ENCODE data around the gene ITGAE. TPM values are rescaled to one million over a fixed set of nuclear protein-coding genes. Genes with fewer than 3 reads are reported as not detected.

ITGAE gene
- total and polyA plus RNA-seq, 8 donors: 21.0 to 46.1 (median 41.0) TPM

DNA sequence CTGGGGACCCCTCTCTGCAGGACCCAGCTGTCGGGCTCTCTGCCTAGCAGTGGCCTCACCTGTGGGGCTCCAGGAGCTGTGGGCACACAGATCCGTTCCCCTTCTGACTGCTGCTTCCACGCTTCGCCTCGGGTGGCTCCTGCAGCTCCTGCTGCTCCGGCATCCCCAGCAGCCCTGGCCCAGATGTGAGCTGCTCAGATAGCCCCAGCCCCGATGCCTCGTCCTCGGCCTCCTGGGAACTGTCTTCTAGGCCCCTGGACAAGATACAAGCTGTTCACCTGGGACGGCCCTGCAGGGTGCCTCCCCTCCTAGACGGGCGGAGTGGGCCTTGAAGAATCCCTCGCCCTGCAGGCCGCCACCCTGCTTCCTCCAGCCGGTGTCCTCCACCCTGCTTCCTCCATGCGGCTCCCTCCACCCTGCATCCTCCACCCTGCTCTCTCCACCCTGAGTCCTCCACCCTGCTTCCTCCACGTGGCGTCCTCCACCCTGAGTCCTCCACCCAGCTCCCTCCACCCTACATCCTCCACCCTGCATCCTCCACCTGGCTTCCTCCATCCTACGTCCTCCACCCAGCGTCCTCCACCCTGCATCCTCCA is 121.4 kb downstream of the ITGAE start:
- no peak overlapping the region for H3K27ac ChIP-seq
- peaks cover 0 to 64% of the 10 kb centered on the region in 2 donors for H3K27me3 ChIP-seq
- ATAC-seq (no peak), DNase-seq (no peak)
- TF ChIP-seq CTCF (IDR thresholded peaks at IDR 0.05): no peak
- H3K9me3 ChIP-seq: no peaks in the 10 kb centered on the region
- intact Hi-C loops (cut with DNase I): no loop called here
- peaks cover 0 to 6% of the 10 kb centered on the region in 2 donors for H3K4me1 ChIP-seq
- no peak overlapping the region for H3K4me3 ChIP-seq
- no peaks in the 10 kb centered on the region for H3K36me3 ChIP-seq

- no peak for TF ChIP-seq CTCF (IDR thresholded peaks at IDR 0.05)
- intact Hi-C loops (cut with DNase I): no loop called here
- ATAC-seq (no peak), DNase-seq (no peak)
- H3K27me3 ChIP-seq: peaks cover 0 to 58% of the 10 kb centered on the region in 2 donors
- no peaks in the 10 kb centered on the region for H3K36me3 ChIP-seq
- no peaks in the 10 kb centered on the region for H3K9me3 ChIP-seq
- peaks cover 0 to 6% of the 10 kb centered on the region in 2 donors for H3K4me1 ChIP-seq
- H3K4me3 ChIP-seq: no peak overlapping the region
- no peak overlapping the region for H3K27ac ChIP-seq
Observed at GRCh38 chr17:3678821-3679530, 122.0 kb downstream of the ITGAE start.

DNA sequence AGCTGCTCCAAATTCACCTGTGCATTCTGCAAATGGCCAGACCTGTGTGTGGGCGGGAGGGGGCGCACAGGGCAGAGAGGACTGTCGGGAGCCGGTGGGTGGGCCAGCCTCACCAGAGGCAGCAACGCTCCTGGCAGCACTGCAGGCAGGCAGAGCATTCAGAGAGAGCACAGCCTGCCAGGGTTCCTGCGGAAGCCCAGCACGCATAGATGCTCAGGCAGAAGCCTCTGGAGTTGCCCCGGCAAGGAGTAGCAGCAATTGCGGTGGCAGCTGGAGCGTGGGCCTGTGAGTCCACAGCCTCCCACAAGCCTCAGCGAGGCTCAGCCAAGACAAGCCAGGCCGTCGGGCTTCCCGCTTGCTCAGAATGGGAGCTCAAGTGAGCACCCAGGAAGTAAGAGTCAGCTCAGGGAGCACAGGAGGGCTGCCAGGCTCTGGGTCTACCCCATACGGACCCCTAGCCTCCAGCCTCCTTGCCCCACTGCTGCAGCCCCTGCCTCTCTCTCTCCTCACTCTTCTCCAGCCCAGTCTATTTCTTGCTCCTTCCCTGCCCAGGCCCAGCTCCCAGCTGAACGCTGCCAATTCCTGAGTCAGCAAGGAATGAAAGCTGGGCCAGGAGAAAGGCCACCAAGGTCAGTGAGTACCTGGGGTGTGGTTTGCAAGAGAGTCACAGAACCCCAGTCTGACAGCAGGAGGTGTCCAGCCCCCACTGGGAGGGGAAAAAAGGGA is 122.7 kb downstream of the ITGAE start:
- Histone ChIP-seq H3K4me3 (no peak overlapping the region), H3K36me3 (no peaks in the 10 kb centered on the region), H3K27me3 (peaks cover 0 to 50% of the 10 kb centered on the region in 2 donors), H3K4me1 (peaks cover 0 to 6% of the 10 kb centered on the region in 2 donors), H3K27ac (no peak overlapping the region), H3K9me3 (no peaks in the 10 kb centered on the region)
- peak; percentile 15 for ATAC-seq
- DNase-seq: no peak
- intact Hi-C loops (cut with DNase I): no loop called here
- no peak for TF ChIP-seq CTCF (IDR thresholded peaks at IDR 0.05)

- no peak for TF ChIP-seq CTCF (IDR thresholded peaks at IDR 0.05)
- Histone ChIP-seq H3K9me3 (no peaks in the 10 kb centered on the region), H3K27me3 (peaks cover 0 to 27% of the 10 kb centered on the region in 2 donors), H3K27ac (no peak overlapping the region), H3K36me3 (no peaks in the 10 kb centered on the region), H3K4me1 (no peaks in the 10 kb centered on the region), H3K4me3 (no peak overlapping the region)
- DNase-seq (no peak), ATAC-seq (no peak)
- intact Hi-C loops (cut with DNase I): no loop called here
Observed at GRCh38 chr17:3675886-3676285, 125.1 kb downstream of the ITGAE start.

DNA sequence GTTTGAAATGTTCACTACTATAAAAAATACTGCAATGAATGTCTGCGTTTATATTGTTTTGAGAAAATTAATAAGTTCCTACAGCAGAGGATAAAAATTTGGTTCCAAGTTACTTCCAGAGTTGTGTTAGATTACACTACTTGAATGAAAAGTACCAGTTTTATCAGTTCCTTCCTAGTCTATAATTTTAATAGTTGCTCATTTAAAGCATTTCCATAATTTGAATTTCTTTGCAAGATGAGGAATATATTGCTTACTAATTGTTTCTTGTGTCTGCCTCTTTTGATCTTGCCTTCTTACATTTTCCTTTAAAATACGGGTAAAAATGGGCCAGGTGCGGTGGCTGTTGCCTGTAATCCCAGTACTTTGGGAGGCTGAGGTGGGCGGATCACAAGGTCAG is 128.4 kb downstream of the ITGAE start:
- H3K9me3 ChIP-seq: no peaks in the 10 kb centered on the region
- no peak overlapping the region for H3K27ac ChIP-seq
- ATAC-seq: no peak
- intact Hi-C loops (cut with DNase I): no loop called here
- H3K27me3 ChIP-seq: peaks cover 0 to 7% of the 10 kb centered on the region in 2 donors
- no peak for TF ChIP-seq CTCF (IDR thresholded peaks at IDR 0.05)
- no peak overlapping the region for H3K4me3 ChIP-seq
- peaks cover 14 to 20% of the 10 kb centered on the region in 2 donors for H3K4me1 ChIP-seq
- no peaks in the 10 kb centered on the region for H3K36me3 ChIP-seq
- no peak for DNase-seq
